Amniotic epithelial cell (primary cell): ENCODE results near the gene PDLIM4.
A peak's percentile ranks its signal among the peaks of the same experiment; 100 is the strongest.

Experiments
- DNase-seq: peaks from one replicate; pipeline ENCODE4 v3.0.0-alpha.2; 2010; ENCODE audit warnings: low read depth

The PDLIM4 gene

GRCh38 chr5:132267166-132267739, 9.8 kb downstream of the PDLIM4 start:
- DNase-seq, result no peak

DNA sequence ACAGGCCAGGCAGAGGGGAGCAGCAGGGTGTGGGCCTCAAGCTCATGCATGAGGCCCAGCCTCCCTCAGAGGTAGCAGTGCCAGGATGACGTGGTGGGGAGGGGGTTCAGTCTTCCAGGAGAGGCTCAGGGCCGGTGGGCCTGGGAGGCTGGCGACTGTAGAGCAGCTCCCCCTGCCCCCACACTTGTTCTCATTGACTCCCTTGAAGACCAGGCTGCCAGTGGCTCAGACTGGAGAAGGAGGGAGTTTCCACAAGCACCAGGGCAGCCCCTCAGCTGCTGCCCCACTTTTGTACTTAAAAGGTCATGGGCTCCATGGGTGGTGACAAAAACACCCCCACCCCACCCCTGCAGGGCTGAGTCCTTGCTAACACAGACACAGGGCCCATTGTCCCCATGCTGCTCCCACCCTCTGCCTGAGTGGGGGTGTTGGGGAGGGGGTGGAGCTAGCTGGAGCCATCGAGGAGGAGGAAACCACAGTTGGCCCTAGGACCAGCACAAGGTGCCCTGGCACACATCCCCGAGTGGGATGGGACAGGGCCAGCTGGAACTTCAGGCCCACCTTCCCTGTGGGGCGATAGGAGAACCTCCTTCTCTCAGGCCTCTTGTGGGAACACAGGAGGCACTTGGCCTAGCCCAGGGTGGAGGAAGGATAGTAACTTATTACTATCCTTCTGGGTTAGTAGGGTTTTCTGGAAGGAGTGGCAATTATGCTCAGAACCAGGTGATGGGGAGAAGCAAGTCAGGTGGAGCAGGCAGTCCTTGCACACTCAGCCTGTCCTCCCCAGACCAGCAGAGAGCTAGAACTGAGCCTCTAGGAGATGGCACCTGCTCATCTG, 10.7 kb downstream of the PDLIM4 start:
- DNase-seq, result no peak

DNA sequence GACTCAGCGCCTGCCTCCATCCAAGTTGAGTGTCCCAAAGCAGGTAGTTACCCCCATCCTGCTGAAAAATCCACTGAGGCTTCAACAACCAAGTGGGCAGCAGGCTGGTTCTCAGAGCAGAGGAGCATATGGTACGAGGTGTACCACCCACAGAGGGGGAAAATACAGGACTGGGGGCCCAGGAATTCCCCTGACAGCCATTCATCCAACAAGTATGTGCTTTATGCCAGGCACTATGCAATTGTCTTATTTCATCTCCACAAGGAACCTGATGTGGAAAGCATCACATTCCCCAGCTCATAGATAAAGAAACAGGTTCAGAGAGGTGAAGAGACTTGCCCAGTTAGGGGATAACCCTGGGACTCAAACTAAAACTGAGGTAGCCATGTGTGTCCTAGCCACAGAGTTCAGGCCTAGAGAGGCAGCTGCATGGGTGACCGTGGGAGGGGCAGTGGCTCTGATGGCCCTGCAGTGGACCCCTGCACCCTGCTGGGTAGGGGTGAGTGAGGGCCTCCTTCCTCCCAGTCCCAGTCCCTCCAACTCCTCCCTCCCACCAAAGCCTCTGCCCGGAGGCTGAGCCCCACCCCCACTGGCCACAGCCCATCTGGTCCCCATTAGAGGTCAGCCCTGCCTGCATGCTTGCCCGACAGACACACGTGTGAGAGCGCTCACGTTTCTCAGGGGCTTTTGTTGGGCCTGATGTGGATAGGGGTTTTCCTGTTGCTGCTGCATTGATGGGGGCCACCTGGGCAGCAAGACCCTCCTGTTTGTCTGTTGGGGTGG, 11.5 kb downstream of the PDLIM4 start:
- peak; percentile 82 for DNase-seq

DNA sequence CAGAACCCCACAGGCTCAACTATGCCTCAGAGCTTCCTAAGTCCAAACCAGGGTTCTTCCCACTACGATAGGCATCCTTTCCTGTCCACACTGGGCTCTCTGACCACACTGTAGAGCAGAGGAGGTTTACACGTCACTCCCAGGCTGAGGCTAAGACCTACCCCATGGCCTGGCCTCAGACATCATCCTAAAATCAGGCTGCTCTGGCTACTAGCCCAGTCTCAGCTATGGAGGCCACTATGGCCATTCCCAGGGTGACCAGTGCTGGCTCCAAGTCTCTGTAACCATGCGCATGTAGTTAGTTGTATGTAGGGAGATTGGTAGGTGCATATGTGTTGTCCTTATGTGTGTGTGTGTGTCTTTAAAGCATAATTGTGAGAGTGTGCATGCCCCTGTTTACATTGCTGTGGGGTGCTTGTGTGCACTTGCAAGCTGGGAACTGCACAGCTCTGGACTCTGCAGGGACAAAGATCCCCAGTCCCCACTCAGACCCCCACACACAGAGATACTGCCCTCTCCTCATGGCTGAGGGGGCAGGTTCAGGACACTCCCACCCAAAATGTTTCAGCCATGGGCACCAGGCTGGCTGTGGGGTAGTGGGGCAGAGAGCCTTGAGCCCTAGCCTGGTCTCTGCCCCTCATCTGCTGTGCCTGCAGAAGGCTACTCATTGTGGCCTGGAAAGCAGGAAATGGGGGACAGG, 12.3 kb downstream of the PDLIM4 start:
- no peak for DNase-seq

GRCh38 chr5:132270335-132270665, 12.8 kb downstream of the PDLIM4 start:
- DNase-seq, result no peak

- no peak for DNase-seq
Measured at GRCh38 chr5:132270706-132271105, 13.2 kb downstream of the PDLIM4 start.

DNA sequence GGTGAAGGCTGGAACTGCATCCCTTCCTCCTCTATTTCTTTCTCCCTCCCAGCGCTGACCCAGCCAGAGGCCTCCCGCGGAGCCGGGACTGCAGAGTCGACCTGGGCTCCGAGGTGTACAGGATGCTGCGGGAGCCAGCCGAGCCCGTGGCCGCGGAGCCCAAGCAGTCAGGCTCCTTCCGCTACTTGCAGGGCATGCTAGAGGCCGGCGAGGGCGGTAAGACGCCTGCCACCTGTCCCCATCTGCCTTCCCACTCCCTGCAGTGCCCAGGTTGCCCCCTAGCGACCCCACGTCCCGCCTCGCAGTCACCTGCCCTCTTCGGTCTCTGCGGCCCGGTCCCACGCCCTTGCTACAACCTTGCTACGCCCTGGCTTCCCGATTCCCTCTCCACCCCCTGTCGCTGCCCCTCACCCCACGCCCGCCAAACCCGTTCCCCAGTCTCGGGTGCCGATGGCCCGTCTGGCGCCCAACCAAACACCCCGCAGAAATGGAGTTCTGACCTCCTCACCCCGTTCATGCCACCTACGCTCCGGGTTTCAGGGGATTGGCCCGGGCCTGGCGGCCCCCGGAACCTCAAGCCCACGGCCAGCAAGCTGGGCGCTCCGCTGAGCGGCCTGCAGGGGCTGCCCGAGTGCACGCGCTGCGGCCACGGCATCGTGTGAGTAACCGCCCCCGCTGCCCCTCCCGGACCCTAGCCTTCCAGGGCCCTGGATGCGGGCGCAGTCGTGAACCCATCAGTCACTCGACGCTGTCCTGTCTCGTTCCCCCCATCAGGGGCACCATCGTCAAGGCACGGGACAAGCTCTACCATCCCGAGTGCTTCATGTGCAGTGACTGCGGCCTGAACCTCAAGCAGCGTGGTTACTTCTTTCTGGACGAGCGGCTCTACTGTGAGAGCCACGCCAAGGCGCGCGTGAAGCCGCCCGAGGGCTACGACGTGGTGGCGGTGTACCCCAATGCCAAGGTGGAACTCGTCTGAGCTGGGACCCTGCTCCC, 14.1 kb downstream of the PDLIM4 start:
- DNase-seq, result no peak

GRCh38 chr5:132272311-132273210, 15.1 kb downstream of the PDLIM4 start:
- DNase-seq, result no peak

DNA sequence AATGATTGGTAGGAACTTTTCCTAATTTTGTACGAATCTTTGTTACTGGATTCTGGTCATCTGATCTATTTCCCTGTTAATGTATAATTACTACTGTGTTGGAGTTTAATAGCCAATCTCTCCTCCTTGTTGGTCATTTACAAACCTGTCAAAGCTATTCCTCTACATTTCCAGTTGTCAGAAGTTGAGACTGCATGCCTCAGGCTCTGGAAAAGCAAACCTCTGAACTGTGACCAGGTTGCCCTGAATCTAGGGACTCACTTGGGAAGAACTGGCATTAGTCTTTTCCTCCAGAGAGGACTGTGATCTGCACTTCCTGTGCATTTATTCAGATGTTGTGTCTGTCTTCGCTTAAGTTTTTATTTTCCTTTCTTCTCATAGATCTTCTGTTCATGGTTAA, 16.1 kb downstream of the PDLIM4 start:
- no peak for DNase-seq

GRCh38 chr5:132274050-132274792, 16.7 kb downstream of the PDLIM4 start:
- no peak for DNase-seq

DNA sequence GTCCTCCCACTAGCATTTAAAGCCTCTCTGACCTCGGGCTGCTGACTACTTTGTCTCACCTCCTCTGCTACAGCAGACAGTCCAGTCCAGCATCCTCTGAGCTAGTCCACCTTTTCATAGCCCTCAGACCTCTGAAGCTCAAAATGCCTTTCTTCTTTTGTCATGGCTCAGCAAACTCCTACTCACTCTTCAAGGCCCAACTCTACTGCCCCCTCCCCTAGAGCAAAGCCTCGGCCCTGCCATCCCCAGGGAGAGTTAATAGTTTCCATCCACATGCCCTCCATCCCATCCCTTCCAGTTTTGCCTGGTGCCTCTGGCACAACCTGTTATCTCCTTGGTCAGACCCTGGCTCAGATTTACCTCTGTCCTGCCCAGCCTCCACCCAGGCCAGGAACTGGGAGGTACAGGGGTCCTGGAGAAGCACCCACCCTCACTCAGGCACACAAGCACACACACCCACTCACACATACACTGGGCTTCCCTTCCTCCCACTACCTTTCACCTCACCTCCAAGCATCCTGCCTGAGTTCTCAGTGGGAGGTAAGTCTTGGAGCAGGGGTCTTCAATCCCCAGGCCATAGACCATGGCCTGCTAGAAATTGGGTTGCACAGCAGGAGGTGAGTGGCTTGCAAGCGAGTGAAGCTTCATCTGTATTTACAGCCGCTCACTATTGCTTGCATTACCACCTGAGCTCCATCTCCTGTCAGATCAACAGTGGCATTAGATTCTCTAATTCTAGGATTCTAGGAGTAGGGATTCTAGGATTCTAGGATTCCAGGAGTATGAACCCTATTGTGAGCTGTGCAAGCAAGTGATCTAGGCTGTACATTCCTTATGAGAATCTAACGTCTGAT, 18.1 kb downstream of the PDLIM4 start:
- no peak for DNase-seq

GRCh38 chr5:132277256-132277655, 19.8 kb downstream of the PDLIM4 start:
- DNase-seq, result no peak

GRCh38 chr5:132277971-132278853, 20.7 kb downstream of the PDLIM4 start:
- DNase-seq, result no peak

DNA sequence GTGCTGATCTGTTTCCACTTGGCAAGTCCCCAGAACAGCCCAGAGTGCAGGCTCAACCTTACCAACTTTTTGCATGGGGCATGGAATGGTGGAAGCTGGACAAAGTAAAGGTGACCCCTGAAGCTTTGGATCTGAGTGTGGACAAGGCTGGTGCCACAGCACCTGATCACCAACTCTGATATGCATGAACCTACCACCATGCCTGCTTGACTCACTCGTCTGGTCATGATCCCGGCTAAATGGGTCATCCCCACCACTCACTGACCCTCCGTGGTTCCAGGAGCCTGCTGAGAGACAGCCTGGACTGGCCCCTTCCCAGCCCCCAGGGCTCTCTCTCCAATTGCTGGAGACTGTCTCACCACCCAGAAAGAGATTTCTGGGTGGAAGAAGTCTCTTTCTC, 22.3 kb downstream of the PDLIM4 start:
- DNase-seq, result no peak

DNA sequence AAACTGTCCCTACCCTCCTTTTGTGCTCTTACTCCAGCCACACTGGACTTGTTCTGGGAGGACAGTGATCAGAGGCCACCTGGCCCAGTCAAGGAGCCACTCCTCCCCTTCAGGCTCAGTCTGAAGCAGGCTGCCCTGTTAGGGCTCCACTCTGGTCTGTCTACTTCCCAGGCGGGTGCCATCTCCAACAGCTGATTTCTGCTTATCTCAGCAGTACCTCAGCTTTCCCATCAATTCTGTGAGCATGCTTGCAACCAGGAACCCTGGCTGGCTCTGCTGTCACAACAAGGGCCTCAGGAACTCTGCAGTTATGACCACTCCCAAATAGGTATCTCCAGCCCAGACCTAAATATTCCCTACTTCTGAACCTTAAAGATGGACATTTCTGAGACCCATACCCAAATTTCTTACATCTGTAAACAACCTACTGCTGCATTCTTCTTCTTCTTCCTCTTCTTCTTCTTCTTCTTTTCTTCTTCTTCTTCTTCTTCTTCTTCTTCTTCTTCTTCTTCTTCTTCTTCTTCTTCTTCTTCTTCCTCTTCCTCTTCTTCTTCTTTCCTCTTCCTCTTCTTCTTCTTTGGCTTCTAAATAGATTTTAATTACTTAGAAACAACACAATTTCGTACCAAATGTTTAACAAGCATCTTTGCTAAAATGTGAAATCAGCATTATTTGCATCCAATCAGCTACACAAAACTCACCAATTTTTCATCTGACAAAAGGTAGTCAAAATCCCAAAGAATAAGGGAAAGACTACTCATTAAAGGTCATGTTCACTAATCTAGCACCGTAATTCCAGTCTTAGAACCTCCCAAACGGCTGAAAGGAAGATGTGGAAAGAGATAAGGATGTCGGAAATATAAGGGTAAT, 23.1 kb downstream of the PDLIM4 start:
- DNase-seq, result no peak

GRCh38 chr5:132281856-132282614, 24.5 kb downstream of the PDLIM4 start:
- DNase-seq, result no peak
